Measurements from ENCODE around the gene ZNF541. TPM values are rescaled to one million over a fixed set of nuclear protein-coding genes. Genes with fewer than 3 reads are reported as not detected.

ZNF541 gene
- polyA plus RNA-seq, 3 donors: not detected

- Mint-ChIP-seq H3K27ac (no peak overlapping the region), H3K36me3 (no peaks in the 10 kb centered on the region), H3K4me1 (no peaks in the 10 kb centered on the region), H3K27me3 (ENCODE audit: low read depth in 3 of 3) (peaks cover 49 to 57% (median 51%) of the 10 kb centered on the region in 3 donors), H3K9me3 (peaks cover 0 to 6% (median 0%) of the 10 kb centered on the region in 7 donors), H3K4me3 (no peak overlapping the region)
- intact Hi-C loops (cut with micrococcal nuclease): no loop called here
- no peaks in the 10 kb centered on the region for H4K20me1 ChIP-seq (ENCODE audit: insufficient read depth, low read length)
- no peaks in the 10 kb centered on the region for H3K36me3 ChIP-seq (replicated peaks in 1 of 2; ENCODE audit: control insufficient read depth in 1 of 2, insufficient read depth in 2 of 2, low read length in 2 of 2)
- no peak for TF ChIP-seq CTCF (IDR thresholded peaks at IDR 0.05)
- no peaks in the 10 kb centered on the region for H3K4me1 ChIP-seq (ENCODE audit: control insufficient read depth in 1 of 2, insufficient read depth in 2 of 2, low read length in 2 of 2)
- DNase-seq: no peak
- peaks cover 0 to 32% of the 10 kb centered on the region in 2 donors for H3K27me3 ChIP-seq (ENCODE audit: control insufficient read depth in 2 of 2, insufficient read depth in 2 of 2, low read length in 2 of 2)
- no peaks in the 10 kb centered on the region for H3K79me2 ChIP-seq (ENCODE audit: insufficient read depth, low read length)
- no peak overlapping the region for H3K27ac ChIP-seq (ENCODE audit: low read depth in 1 of 2, low read length in 2 of 2)
- no peak overlapping the region for H3K4me2 ChIP-seq (replicated peaks; ENCODE audit: extremely low read depth, low read length, poor library complexity, severe bottlenecking)
- H3K9ac ChIP-seq (ENCODE audit: insufficient read depth, low read length, poor library complexity, severe bottlenecking): no peak overlapping the region
- no CpG with 5 or more reads among the region's 2 CpGs for WGBS (ENCODE audit: insufficient coverage)
- no peak overlapping the region for H3K4me3 ChIP-seq (replicated peaks in 1 of 3; ENCODE audit: low read depth in 2 of 3, low read length in 3 of 3)
- no peaks in the 10 kb centered on the region for H3K9me3 ChIP-seq (replicated peaks in 1 of 2; ENCODE audit: control insufficient read depth in 1 of 2, insufficient read depth in 1 of 2, low read length in 2 of 2)
- H2AFZ ChIP-seq (ENCODE audit: insufficient read depth, low read depth, low read length, poor library complexity, severe bottlenecking): no peak overlapping the region
These were observed 25.7 kb downstream of the ZNF541 start for GRCh38 chr19:47547199-47547598.

- Histone ChIP-seq H3K4me1 (ENCODE audit: control insufficient read depth in 1 of 2, insufficient read depth in 2 of 2, low read length in 2 of 2) (no peaks in the 10 kb centered on the region), H3K4me3 (replicated peaks in 1 of 3; ENCODE audit: low read depth in 2 of 3, low read length in 3 of 3) (no peak overlapping the region), H3K9ac (ENCODE audit: insufficient read depth, low read length, poor library complexity, severe bottlenecking) (no peak overlapping the region), H4K20me1 (ENCODE audit: insufficient read depth, low read length) (no peaks in the 10 kb centered on the region), H3K9me3 (replicated peaks in 1 of 2; ENCODE audit: control insufficient read depth in 1 of 2, insufficient read depth in 1 of 2, low read length in 2 of 2) (no peaks in the 10 kb centered on the region), H3K27ac (ENCODE audit: low read depth in 1 of 2, low read length in 2 of 2) (no peak overlapping the region), H3K27me3 (ENCODE audit: control insufficient read depth in 2 of 2, insufficient read depth in 2 of 2, low read length in 2 of 2) (peaks cover 0 to 35% of the 10 kb centered on the region in 2 donors), H3K4me2 (replicated peaks; ENCODE audit: extremely low read depth, low read length, poor library complexity, severe bottlenecking) (no peak overlapping the region), H3K36me3 (replicated peaks in 1 of 2; ENCODE audit: control insufficient read depth in 1 of 2, insufficient read depth in 2 of 2, low read length in 2 of 2) (no peaks in the 10 kb centered on the region), H2AFZ (ENCODE audit: insufficient read depth, low read depth, low read length, poor library complexity, severe bottlenecking) (no peak overlapping the region), H3K79me2 (ENCODE audit: insufficient read depth, low read length) (no peaks in the 10 kb centered on the region)
- whole genome bisulfite sequencing (ENCODE audit: insufficient coverage): 21% methylated on average over 71 of the region's 75 CpGs
- no peak for TF ChIP-seq CTCF (IDR thresholded peaks at IDR 0.05)
- Mint-ChIP-seq H3K27me3 (ENCODE audit: low read depth in 3 of 3) (peaks cover 47 to 63% (median 55%) of the 10 kb centered on the region in 3 donors), H3K9me3 (peaks cover 0 to 6% (median 0%) of the 10 kb centered on the region in 7 donors), H3K36me3 (no peaks in the 10 kb centered on the region), H3K4me1 (no peaks in the 10 kb centered on the region), H3K4me3 (peak overlapping the region in 1 of 2 donors; percentile 53), H3K27ac (no peak overlapping the region)
- intact Hi-C loops (cut with micrococcal nuclease): no loop called here
- DNase-seq: no peak
These were observed 27.6 kb downstream of the ZNF541 start for GRCh38 chr19:47545061-47545948.

All from CD14-positive monocyte (primary cell).